SK-N-SH (cell line): ENCODE data around the gene POLD4. TPM values are rescaled to one million over a fixed set of nuclear protein-coding genes. Genes with fewer than 3 reads are reported as not detected.

Experiments used
- CTCF ChIA-PET: fragments of 300-600, 350-600 bp; formaldehyde crosslinking; extraction: SDS; loops from one replicate; lab custom pipeline; 2021; lab: Yijun Ruan, JAX
- POLR2A ChIA-PET: fragments of 350-600 bp; sonication (Branson Sonifier 250); formaldehyde crosslinking; extraction: SDS; loops from one replicate; lab custom pipeline; 2020; ENCODE audit warnings: antibody characterized with exemption, inconsistent platforms; lab: Yijun Ruan, JAX
- DNase-seq: peaks from one replicate; pipeline ENCODE4 v3.0.0; 2012
- H2AFZ ChIP-seq: fragments of 200-600 bp; sonication (generic); 2 replicates; pipeline ENCODE4 v1.8.1; 2016; ENCODE audit warnings: antibody characterized with exemption, mild to moderate bottlenecking, low read depth
- H3F3A ChIP-seq: fragments of 200-600 bp; sonication (generic); replicated peaks from 2 replicates; pipeline ENCODE3; 2016; ENCODE audit warnings: antibody characterized with exemption, mild to moderate bottlenecking; ENCODE audit not compliant: insufficient read depth
- H3K27ac ChIP-seq, 2 experiments: fragments of 200-500 bp in 1 of 2; fragments of 200-600 bp in 1 of 2; sonication (Bioruptor generic) in 1 of 2; sonication (generic), shearing (Covaris generic) in 1 of 2; 2 replicates each; pipeline versions ENCODE4 v1.5.1 to v1.6.1; 2014 to 2016; ENCODE audit warnings: low read depth in 2 of 2, inconsistent platforms in 1 of 2, low read length in 1 of 2, mild to moderate bottlenecking in 1 of 2, mixed read lengths in 1 of 2
- H3K27me3 ChIP-seq: fragments of 200-600 bp; sonication (generic), shearing (Covaris generic); 2 replicates; pipeline ENCODE4 v1.6.1; 2016; ENCODE audit warnings: mixed run types; ENCODE audit not compliant: insufficient read depth
- H3K36me3 ChIP-seq, 2 experiments: fragments of 200-500 bp in 1 of 2; fragments of 200-600 bp in 1 of 2; sonication (Bioruptor generic) in 1 of 2; sonication (generic) in 1 of 2; replicated peaks in 1 of 2; 2 replicates each; pipeline versions ENCODE3 to v1.5.1; 2014 to 2016; ENCODE audit warnings: low read length in 1 of 2, mild to moderate bottlenecking in 1 of 2; ENCODE audit not compliant: insufficient read depth in 2 of 2, control insufficient read depth in 1 of 2
- H3K4me1 ChIP-seq, 2 experiments: fragments of 200-500 bp in 1 of 2; fragments of 200-600 bp in 1 of 2; sonication (Bioruptor generic) in 1 of 2; sonication (generic), shearing (Covaris generic) in 1 of 2; 2 replicates each; pipeline versions ENCODE4 v1.5.1 to v1.6.1; 2014 to 2016; ENCODE audit warnings: low read depth in 1 of 2, low read length in 1 of 2, mixed run types in 1 of 2; ENCODE audit not compliant: insufficient read depth in 2 of 2, control insufficient read depth in 1 of 2
- H3K4me2 ChIP-seq: fragments of 200-600 bp; sonication (generic), shearing (Covaris generic); 2 replicates; pipeline ENCODE4 v1.6.1; 2017; ENCODE audit warnings: mixed run types
- H3K4me3 ChIP-seq, 2 experiments: fragments of 200-500 bp in 1 of 2; fragments of 200-600 bp in 1 of 2; sonication (Bioruptor generic) in 1 of 2; sonication (generic), shearing (Covaris generic) in 1 of 2; 2 replicates each; pipeline versions ENCODE4 v1.5.1 to v1.8.1; 2014 to 2016; ENCODE audit warnings: low read depth in 2 of 2, inconsistent platforms in 1 of 2, low read length in 1 of 2, mild to moderate bottlenecking in 1 of 2, mixed read lengths in 1 of 2, moderate library complexity in 1 of 2
- H3K79me2 ChIP-seq: fragments of 200-600 bp; sonication (generic); 2 replicates; pipeline ENCODE4 v1.8.1; 2017; ENCODE audit warnings: mild to moderate bottlenecking; ENCODE audit not compliant: insufficient read depth
- H3K9ac ChIP-seq: fragments of 200-600 bp; sonication (generic); 2 replicates; pipeline ENCODE4 v1.6.1; 2017; ENCODE audit warnings: mixed run types
- H3K9me2 ChIP-seq: fragments of 200-600 bp; sonication (generic); 2 replicates; pipeline ENCODE4 v1.6.1; 2017; ENCODE audit warnings: mixed run types
- H3K9me3 ChIP-seq: fragments of 200-600 bp; sonication (generic); 2 replicates; pipeline ENCODE4 v1.6.1; 2017; ENCODE audit warnings: mixed run types, mild to moderate bottlenecking, moderate library complexity
- H4K20me1 ChIP-seq: fragments of 200-600 bp; sonication (generic); 2 replicates; pipeline ENCODE4 v1.6.1; 2017; ENCODE audit warnings: mild to moderate bottlenecking, mixed run types; ENCODE audit not compliant: insufficient read depth
- CHD2 ChIP-seq: fragments of 150-350 bp; IDR thresholded peaks from 2 replicates; pipeline ENCODE4 v1.6.1; 2018; ENCODE audit warnings: low read length; ENCODE audit not compliant: partially characterized antibody
- ELF1 ChIP-seq: IDR thresholded peaks from 2 replicates; pipeline ENCODE4 v1.4.0; 2012
- EP300 ChIP-seq, 2 experiments: IDR thresholded peaks; 2 replicates each; pipeline versions ENCODE4 v1.4.0 to v1.6.1; 2012; ENCODE audit warnings: borderline replicate concordance in 1 of 2, low read depth in 1 of 2, low read length in 1 of 2
- GATA2 ChIP-seq: sonication (generic); formaldehyde crosslinking; IDR thresholded peaks from 2 replicates; pipeline ENCODE4 v1.5.0; 2020; ENCODE audit warnings: mild to moderate bottlenecking, missing genetic modification reagents
- NFIC ChIP-seq: IDR thresholded peaks from 2 replicates; pipeline ENCODE4 v1.4.0; 2012; ENCODE audit warnings: borderline replicate concordance
- RAD21 ChIP-seq: IDR thresholded peaks from 2 replicates; pipeline ENCODE4 v1.6.1; 2012; ENCODE audit warnings: mild to moderate bottlenecking, low read length
- RCOR1 ChIP-seq: fragments of 150-350 bp; IDR thresholded peaks from 2 replicates; pipeline ENCODE4 v1.6.1; 2017; ENCODE audit warnings: antibody characterized with exemption, low read length
- RFX5 ChIP-seq: IDR thresholded peaks from 2 replicates; pipeline ENCODE4 v1.6.1; 2012; ENCODE audit warnings: mild to moderate bottlenecking, improper control_type of control experiment, low read length
- RXRA ChIP-seq: IDR thresholded peaks from 2 replicates; pipeline ENCODE4 v1.4.0; 2012; ENCODE audit warnings: low read depth, mild to moderate bottlenecking, borderline replicate concordance
- SMC3 ChIP-seq: IDR thresholded peaks from 2 replicates; pipeline ENCODE4 v1.6.1; 2012; ENCODE audit warnings: low read depth, low read length, improper control_type of control experiment
- USF1 ChIP-seq: IDR thresholded peaks from 2 replicates; pipeline ENCODE4 v1.4.0; 2012; ENCODE audit warnings: low read depth, borderline replicate concordance
- WGBS: methylation state at CpG from one replicate; pipeline ENCODE4 v1.1.6; 2017; ENCODE audit warnings: low lambda C conversion rate; 5-methylcytosine and 5-hydroxymethylcytosine counted together
- polyA plus RNA-seq, 3 experiments: library from polyadenylated mRNA; depleted of rRNA; stranded (reverse); fragments of >200 nt; gene quantifications; 2 replicates each; pipeline ENCODE4 v1.2.3, GENCODE V29; 2012
- TF ChIP-seq, protein P1 (sequence below): fragments of 200-600 bp; sonication (generic); IDR thresholded peaks from 2 replicates; pipeline ENCODE4 v1.6.1; 2017; ENCODE audit warnings: antibody characterized with exemption, mild to moderate bottlenecking, moderate library complexity
- TF ChIP-seq, protein P2 (sequence below): fragments of 150-350 bp; IDR thresholded peaks from 2 replicates; pipeline ENCODE4 v1.6.1; 2016; ENCODE audit warnings: mild to moderate bottlenecking, low read depth, low read length
- TF ChIP-seq, protein P3 (sequence below): fragments of 150-350 bp; IDR thresholded peaks from 2 replicates; pipeline ENCODE4 v1.6.1; 2017; ENCODE audit warnings: antibody characterized with exemption, low read length, low read depth, borderline replicate concordance

Gene POLD4
- polyA plus RNA-seq, 1 of the 3 experiments (the other 2 are of a cell fraction) = 80.4 TPM

DNA sequence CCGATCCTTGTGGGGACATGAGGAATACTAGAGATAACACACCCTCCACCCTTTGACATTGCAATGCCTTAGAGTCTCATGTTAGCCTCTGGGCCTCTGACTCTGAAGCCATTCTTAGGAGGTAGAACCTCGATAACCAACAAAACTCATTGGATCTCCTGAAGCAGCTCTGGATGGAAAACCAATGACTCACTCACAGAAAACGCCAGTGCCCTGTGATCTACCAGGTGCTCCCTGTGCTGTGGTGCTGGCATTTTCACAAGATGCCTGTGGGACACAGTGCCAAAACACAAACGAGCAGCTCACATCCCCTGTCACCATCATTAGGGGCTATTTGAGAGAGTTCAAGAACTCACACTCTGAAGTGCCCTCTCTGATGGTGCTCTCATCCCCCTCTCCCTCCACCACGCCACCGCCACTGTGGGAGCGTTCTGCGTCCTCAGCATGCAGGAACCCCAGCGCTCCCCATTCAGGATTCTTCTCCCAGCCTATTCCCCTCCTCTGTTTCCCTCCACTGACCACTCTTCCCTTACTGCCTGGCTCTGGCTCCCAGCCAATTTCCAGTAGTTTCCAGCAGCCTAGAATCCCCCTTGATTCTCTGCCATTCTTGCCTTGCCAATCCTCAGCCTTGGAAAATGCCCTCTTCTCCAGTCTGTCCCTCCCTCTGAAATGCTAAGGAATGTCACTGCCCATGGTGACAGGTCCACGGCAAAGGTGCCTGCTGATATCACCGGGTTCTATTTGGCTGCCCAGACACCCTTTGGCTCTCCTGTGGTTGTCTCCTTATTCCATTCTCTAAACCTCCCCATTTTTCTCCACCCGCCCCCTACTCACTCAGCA lies 4.7 kb upstream of the POLD4 start (continued):
- no peak for TF ChIP-seq RCOR1
- TF ChIP-seq RAD21 = no peak
- peak; percentile 3; the same call in 1 of the 2 replicates for TF ChIP-seq NFIC

DNA sequence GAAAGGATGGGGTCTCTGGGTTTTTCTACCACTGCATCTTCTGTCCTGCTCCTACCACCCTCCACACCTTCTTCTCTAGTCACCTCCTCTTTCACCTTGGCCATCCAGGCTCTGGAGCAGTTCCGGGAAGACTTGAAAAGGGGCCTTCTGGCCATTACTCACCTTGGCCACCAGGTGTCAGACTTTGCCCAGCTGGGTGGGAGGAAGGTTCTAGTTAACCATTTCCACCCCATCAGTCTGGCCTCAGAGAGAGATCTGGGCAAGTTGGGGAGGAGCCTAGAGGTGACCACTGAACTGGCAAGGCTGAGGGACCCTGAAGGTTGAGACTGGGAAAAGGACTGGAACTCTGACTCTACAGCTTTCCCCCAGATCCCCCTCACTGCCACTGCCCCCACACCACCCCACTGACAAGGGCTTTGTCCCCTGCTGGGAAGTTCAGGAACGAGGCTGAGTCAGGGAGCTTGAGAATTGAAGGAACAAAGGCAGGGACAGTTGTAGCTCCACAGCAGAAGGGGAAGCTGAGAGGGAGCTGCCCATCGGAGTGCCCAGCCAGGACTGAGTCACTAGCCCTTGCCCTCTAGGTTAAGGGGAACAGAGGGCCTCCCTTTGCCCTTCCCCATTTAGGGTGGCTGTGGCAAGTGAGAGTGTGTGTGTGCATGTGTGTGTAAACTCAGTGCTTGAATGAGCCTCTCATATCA lies 3.7 kb upstream of the POLD4 start:
- Histone ChIP-seq H3K27me3 (no peaks in the 10 kb centered on the region), H3K27ac (peak overlapping the region in 1 of 2 experiments; percentile 99; a peak in 2 of 4 replicates), H3F3A (peaks cover 35% of the 10 kb centered on the region), H3K9ac (peak overlapping the region; percentile 43; the same call in 1 of the 2 replicates), H3K4me3 (no peak overlapping the region; a peak in 1 of 4 replicates), H3K4me1 (peaks cover 25 to 51% of the 10 kb centered on the region in 2 experiments; a peak in 3 of 4 replicates), H2AFZ (no peak overlapping the region), H3K4me2 (peak overlapping the region; percentile 85), H3K36me3 (peaks cover 0 to 1% of the 10 kb centered on the region in 2 experiments), H3K9me3 (no peaks in the 10 kb centered on the region), H4K20me1 (no peaks in the 10 kb centered on the region), H3K9me2 (no peaks in the 10 kb centered on the region), H3K79me2 (peaks cover 18% of the 10 kb centered on the region)
- TF ChIP-seq RFX5 (no peak), RXRA (no peak), RCOR1 (peak; percentile 38; the same call in 1 of the 2 replicates), CHD2 (peak; percentile 45), GATA2 (CRISPR knock-in tag) (no peak), RAD21 (peak; percentile 93), SMC3 (peak; percentile 94), ELF1 (peak; percentile 38; the same call in 1 of the 2 replicates), EP300 (IDR thresholded peaks at IDR 0.05; ENCODE audit: borderline replicate concordance in 1 of 2, low read depth in 1 of 2, low read length in 1 of 2) (no peak), USF1 (no peak)
- TF ChIP-seq, protein P1, sequence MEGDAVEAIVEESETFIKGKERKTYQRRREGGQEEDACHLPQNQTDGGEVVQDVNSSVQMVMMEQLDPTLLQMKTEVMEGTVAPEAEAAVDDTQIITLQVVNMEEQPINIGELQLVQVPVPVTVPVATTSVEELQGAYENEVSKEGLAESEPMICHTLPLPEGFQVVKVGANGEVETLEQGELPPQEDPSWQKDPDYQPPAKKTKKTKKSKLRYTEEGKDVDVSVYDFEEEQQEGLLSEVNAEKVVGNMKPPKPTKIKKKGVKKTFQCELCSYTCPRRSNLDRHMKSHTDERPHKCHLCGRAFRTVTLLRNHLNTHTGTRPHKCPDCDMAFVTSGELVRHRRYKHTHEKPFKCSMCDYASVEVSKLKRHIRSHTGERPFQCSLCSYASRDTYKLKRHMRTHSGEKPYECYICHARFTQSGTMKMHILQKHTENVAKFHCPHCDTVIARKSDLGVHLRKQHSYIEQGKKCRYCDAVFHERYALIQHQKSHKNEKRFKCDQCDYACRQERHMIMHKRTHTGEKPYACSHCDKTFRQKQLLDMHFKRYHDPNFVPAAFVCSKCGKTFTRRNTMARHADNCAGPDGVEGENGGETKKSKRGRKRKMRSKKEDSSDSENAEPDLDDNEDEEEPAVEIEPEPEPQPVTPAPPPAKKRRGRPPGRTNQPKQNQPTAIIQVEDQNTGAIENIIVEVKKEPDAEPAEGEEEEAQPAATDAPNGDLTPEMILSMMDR = peak; percentile 94
- TF ChIP-seq, protein P2, sequence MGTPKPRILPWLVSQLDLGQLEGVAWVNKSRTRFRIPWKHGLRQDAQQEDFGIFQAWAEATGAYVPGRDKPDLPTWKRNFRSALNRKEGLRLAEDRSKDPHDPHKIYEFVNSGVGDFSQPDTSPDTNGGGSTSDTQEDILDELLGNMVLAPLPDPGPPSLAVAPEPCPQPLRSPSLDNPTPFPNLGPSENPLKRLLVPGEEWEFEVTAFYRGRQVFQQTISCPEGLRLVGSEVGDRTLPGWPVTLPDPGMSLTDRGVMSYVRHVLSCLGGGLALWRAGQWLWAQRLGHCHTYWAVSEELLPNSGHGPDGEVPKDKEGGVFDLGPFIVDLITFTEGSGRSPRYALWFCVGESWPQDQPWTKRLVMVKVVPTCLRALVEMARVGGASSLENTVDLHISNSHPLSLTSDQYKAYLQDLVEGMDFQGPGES = no peak
- TF ChIP-seq, protein P3, sequence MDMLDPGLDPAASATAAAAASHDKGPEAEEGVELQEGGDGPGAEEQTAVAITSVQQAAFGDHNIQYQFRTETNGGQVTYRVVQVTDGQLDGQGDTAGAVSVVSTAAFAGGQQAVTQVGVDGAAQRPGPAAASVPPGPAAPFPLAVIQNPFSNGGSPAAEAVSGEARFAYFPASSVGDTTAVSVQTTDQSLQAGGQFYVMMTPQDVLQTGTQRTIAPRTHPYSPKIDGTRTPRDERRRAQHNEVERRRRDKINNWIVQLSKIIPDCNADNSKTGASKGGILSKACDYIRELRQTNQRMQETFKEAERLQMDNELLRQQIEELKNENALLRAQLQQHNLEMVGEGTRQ = no peak
- ChIA-PET CTCF (interaction anchor here (0.6 to 20.0 kb wide), 19 partner anchors 8 to 146 kb away, joined by 3 to 955 read pairs (median 5); partner anchors contain the start of genes CLCF1, PPP1CA and RAD9A), POLR2A (interaction anchor here (1.1 to 1.2 kb wide), 3 partner anchors 16 to 26 kb away, joined by 3 to 5 read pairs (median 5); no protein-coding TSS in a partner anchor)
- 22% methylated on average over 3 of the region's 3 CpGs for WGBS
- DNase-seq = peak; percentile 84
